ENCODE data around the gene XPNPEP1. TPM values are rescaled to one million over a fixed set of nuclear protein-coding genes. Genes with fewer than 3 reads are reported as not detected.

Gene XPNPEP1
- total RNA-seq, 6 experiments from 2014 or later: 13.9 to 57.8 (median 29.4) TPM

DNA sequence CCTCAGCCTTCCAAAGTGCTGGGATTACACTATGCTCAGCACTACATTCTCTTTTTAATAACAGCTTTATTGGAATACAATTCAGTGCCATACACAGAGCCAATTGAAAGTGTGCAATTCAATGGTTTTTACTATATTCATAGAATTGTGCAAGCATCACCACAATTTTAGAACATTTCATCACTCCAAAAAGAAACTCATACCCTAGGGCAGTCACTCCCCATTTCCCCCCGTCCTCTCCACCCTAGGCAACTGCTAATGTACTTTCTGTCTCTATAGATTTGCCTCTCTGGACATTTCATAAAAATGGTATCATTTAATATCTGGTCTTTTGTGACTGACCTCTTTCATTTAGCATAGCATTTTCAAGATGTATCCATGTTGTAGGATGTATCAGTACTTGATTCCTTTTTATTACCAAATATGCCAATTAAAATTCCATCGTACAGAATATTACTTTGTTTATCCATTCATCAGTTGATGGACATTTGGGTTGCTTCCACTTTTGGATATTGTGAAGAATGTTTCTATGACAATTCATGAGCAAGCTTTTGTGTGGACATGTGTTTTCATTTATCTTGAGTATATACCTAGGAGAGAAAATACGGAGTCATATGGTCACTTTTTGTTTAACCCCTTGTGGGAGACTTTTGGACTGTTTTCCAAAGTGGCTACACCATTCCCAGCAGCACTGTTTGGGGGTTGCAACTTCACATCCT is 6.3 kb upstream of the XPNPEP1 start:
- Histone ChIP-seq H3K27ac (no peak overlapping the region), H3K4me3 (no peak overlapping the region), H3K27me3 (no peaks in the 10 kb centered on the region), H3K4me1 (no peaks in the 10 kb centered on the region), H3K36me3 (no peaks in the 10 kb centered on the region), H3K9me3 (no peaks in the 10 kb centered on the region)
- intact Hi-C loops (cut with DNase I): no loop called here
- no peak for ATAC-seq
- WGBS (ENCODE audit: insufficient coverage, low coverage, low lambda C conversion rate, missing lambda C conversion rate): 47% methylated on average over 3 of the region's 3 CpGs
- no peak for DNase-seq
- TF ChIP-seq, protein P1, sequence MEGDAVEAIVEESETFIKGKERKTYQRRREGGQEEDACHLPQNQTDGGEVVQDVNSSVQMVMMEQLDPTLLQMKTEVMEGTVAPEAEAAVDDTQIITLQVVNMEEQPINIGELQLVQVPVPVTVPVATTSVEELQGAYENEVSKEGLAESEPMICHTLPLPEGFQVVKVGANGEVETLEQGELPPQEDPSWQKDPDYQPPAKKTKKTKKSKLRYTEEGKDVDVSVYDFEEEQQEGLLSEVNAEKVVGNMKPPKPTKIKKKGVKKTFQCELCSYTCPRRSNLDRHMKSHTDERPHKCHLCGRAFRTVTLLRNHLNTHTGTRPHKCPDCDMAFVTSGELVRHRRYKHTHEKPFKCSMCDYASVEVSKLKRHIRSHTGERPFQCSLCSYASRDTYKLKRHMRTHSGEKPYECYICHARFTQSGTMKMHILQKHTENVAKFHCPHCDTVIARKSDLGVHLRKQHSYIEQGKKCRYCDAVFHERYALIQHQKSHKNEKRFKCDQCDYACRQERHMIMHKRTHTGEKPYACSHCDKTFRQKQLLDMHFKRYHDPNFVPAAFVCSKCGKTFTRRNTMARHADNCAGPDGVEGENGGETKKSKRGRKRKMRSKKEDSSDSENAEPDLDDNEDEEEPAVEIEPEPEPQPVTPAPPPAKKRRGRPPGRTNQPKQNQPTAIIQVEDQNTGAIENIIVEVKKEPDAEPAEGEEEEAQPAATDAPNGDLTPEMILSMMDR (IDR thresholded peaks at IDR 0.05): no peak
- TF ChIP-seq POLR2A (IDR thresholded peaks at IDR 0.05): no peak

DNA sequence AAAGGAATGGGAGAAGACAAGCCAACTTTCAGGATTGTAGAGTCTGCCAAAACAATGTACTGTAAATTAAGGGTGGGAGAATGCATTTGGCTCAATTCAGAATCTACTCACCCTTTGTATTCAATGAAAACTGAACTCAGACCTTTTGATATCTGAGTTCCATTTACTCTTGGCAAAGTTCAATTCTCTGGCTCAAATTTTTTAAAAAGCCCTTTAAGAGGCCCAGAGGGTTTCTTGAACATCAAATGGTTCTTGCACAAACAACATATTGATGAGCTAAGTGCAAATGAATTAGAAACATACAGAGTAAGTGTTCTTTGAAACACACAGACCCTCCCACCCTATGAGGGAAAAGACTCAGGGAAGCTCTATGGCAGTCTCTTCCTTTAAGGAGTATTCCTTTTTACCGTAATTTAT is 5.2 kb upstream of the XPNPEP1 start:
- Histone ChIP-seq H3K27ac (no peak overlapping the region), H3K9me3 (no peaks in the 10 kb centered on the region), H3K4me1 (no peaks in the 10 kb centered on the region), H3K4me3 (no peak overlapping the region), H3K36me3 (no peaks in the 10 kb centered on the region), H3K27me3 (no peaks in the 10 kb centered on the region)
- DNase-seq: no peak
- intact Hi-C loops (cut with DNase I): no loop called here
- 100% methylated on average over 1 of the region's 1 CpG for WGBS (ENCODE audit: insufficient coverage, low coverage, low lambda C conversion rate, missing lambda C conversion rate)
- no peak for ATAC-seq
- TF ChIP-seq, protein P1 (IDR thresholded peaks at IDR 0.05): no peak
- TF ChIP-seq POLR2A (IDR thresholded peaks at IDR 0.05): no peak

DNA sequence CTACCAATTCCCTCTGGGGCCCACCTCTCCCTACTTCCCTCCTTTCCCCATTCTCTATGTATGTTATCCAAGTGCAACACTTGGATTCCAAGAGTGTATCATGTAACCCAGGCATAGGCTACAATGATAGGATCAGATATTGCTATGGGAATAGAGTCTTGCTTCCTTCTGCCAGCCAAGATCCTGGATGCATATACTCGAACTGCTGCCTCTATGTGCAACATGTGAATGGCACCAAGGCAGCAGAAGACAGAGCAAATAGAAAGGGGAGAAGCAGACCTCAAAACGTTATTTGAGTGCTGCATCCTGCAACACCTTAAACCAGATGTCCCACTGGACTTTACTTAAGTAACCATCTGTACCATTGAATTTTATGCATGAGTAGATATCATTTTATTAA is 3.5 kb upstream of the XPNPEP1 start:
- TF ChIP-seq POLR2A (IDR thresholded peaks at IDR 0.05): no peak
- TF ChIP-seq, protein P1 (IDR thresholded peaks at IDR 0.05): no peak
- intact Hi-C loops (cut with DNase I): no loop called here
- Histone ChIP-seq H3K27me3 (no peaks in the 10 kb centered on the region), H3K4me1 (peaks cover 0 to 8% (median 0%) of the 10 kb centered on the region in 4 donors), H3K36me3 (no peaks in the 10 kb centered on the region), H3K27ac (no peak overlapping the region), H3K4me3 (no peak overlapping the region), H3K9me3 (no peaks in the 10 kb centered on the region)
- no peak for ATAC-seq
- no peak for DNase-seq
- 59% methylated on average over 2 of the region's 2 CpGs for WGBS (ENCODE audit: insufficient coverage, low coverage, low lambda C conversion rate, missing lambda C conversion rate)

DNA sequence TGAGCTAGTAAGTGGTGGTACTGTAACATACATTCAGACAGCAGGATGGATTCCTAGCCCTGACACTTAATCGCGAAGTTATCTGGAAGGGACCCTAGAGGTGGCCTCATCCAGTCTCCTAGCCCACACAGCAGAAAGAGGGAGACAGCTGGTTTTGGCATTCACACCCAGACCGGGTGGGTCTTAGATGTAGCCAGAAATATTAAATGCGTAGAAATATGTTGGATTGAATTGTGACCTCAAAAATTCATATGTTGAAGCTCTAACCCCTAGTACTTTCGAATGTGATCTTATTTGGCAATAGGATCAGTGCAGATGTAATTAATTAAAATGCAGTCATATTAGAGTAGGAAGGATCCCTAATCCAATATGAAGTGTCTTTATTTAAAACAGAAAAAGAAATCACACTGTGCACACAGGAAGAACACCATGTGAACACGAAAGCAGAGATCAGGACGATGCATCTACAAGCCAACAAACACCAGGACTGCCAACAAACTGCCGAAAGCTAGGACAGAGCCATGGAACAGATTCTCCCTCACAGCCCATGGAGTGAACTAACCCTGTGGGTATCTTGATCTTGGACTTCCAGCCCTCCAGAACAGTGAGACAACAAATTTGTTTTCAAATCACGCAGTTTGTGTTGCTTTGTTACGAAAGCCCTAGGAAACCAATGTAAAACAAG is 2.9 kb upstream of the XPNPEP1 start:
- Histone ChIP-seq H3K27ac (no peak overlapping the region), H3K27me3 (no peaks in the 10 kb centered on the region), H3K9me3 (no peaks in the 10 kb centered on the region), H3K4me1 (peaks cover 0 to 8% (median 0%) of the 10 kb centered on the region in 4 donors), H3K4me3 (no peak overlapping the region), H3K36me3 (no peaks in the 10 kb centered on the region)
- TF ChIP-seq, protein P1 (IDR thresholded peaks at IDR 0.05): no peak
- TF ChIP-seq POLR2A (IDR thresholded peaks at IDR 0.05): no peak
- WGBS (ENCODE audit: insufficient coverage, low coverage, low lambda C conversion rate, missing lambda C conversion rate): 85% methylated on average over 5 of the region's 10 CpGs
- ATAC-seq (no peak), DNase-seq (no peak)
- intact Hi-C loops (cut with DNase I): no loop called here
